H9 (cell line): Measurements from ENCODE around the gene PAK6. TPM values are rescaled to one million over a fixed set of nuclear protein-coding genes. Genes with fewer than 3 reads are reported as not detected.
A peak's percentile ranks its signal among the peaks of the same experiment; 100 is the strongest.

Experiments used
- DNase-seq: peaks from one replicate; pipeline ENCODE4 v3.0.0-alpha.2; 2017
- H2AFZ ChIP-seq: one replicate; pipeline ENCODE4 v1.6.1; 2013; ENCODE audit warnings: mild to moderate bottlenecking, low read length, control low read depth, moderate library complexity
- H2AK5ac ChIP-seq: 2 replicates; pipeline ENCODE4 v1.6.1; 2013; ENCODE audit warnings: low read length, control low read depth, mixed read lengths; ENCODE audit not compliant: insufficient read length
- H2BK120ac ChIP-seq: one replicate; pipeline ENCODE4 v1.6.1; 2013; ENCODE audit warnings: low read depth, mild to moderate bottlenecking, low read length, control low read depth, inconsistent platforms; ENCODE audit not compliant: poor library complexity, severe bottlenecking
- H2BK12ac ChIP-seq: 2 replicates; pipeline ENCODE4 v1.6.1; 2013; ENCODE audit warnings: low read length, control low read depth, mixed read lengths, low read depth; ENCODE audit not compliant: insufficient read length
- H2BK15ac ChIP-seq: 2 replicates; pipeline ENCODE4 v1.6.1; 2013; ENCODE audit warnings: low read depth, low read length, control low read depth
- H2BK20ac ChIP-seq: one replicate; pipeline ENCODE4 v1.6.1; 2013; ENCODE audit warnings: low read depth, mild to moderate bottlenecking, low read length, control low read depth, inconsistent platforms; ENCODE audit not compliant: poor library complexity, severe bottlenecking
- H2BK5ac ChIP-seq: 2 replicates; pipeline ENCODE4 v1.6.1; 2013; ENCODE audit warnings: low read length, control low read depth, mixed read lengths; ENCODE audit not compliant: insufficient read length
- H3K14ac ChIP-seq: 2 replicates; pipeline ENCODE4 v1.6.1; 2013; ENCODE audit warnings: low read length, control low read depth; ENCODE audit not compliant: insufficient read depth
- H3K18ac ChIP-seq: 2 replicates; pipeline ENCODE4 v1.6.1; 2013; ENCODE audit warnings: low read depth, mild to moderate bottlenecking, mixed read lengths, low read length, control low read depth; ENCODE audit not compliant: insufficient read length
- H3K23ac ChIP-seq: 2 replicates; pipeline ENCODE4 v1.6.1; 2013; ENCODE audit warnings: low read length, control low read depth, mixed read lengths, low read depth; ENCODE audit not compliant: insufficient read length
- H3K23me2 ChIP-seq: 2 replicates; pipeline ENCODE4 v1.6.1; 2013; ENCODE audit warnings: low read depth, mild to moderate bottlenecking, mixed read lengths, low read length, control low read depth; ENCODE audit not compliant: insufficient read length, poor library complexity, severe bottlenecking
- H3K27ac ChIP-seq: 2 replicates; pipeline ENCODE4 v1.5.1; 2013; ENCODE audit warnings: low read length, control low read depth, mixed read lengths, low read depth; ENCODE audit not compliant: insufficient read length
- H3K27me3 ChIP-seq: 2 replicates; pipeline ENCODE4 v1.6.1; 2013; ENCODE audit warnings: low read length, control low read depth, inconsistent platforms; ENCODE audit not compliant: insufficient read depth
- H3K4ac ChIP-seq: 2 replicates; pipeline ENCODE4 v1.6.1; 2013; ENCODE audit warnings: low read depth, mild to moderate bottlenecking, control low read depth, inconsistent platforms, low read length, moderate library complexity
- H3K4me1 ChIP-seq: 2 replicates; pipeline ENCODE4 v1.6.1; 2013; ENCODE audit warnings: low read length, control low read depth, inconsistent platforms; ENCODE audit not compliant: insufficient read depth
- H3K4me2 ChIP-seq: 2 replicates; pipeline ENCODE4 v1.6.1; 2013; ENCODE audit warnings: low read length, control low read depth, mixed read lengths; ENCODE audit not compliant: insufficient read length, insufficient read depth
- H3K56ac ChIP-seq: 2 replicates; pipeline ENCODE4 v1.6.1; 2013; ENCODE audit warnings: low read depth, mild to moderate bottlenecking, mixed read lengths, low read length, control low read depth; ENCODE audit not compliant: insufficient read length
- H3K79me1 ChIP-seq: 2 replicates; pipeline ENCODE4 v1.6.1; 2013; ENCODE audit warnings: low read depth, mild to moderate bottlenecking, moderate library complexity, low read length, control low read depth, inconsistent platforms; ENCODE audit not compliant: insufficient read depth, poor library complexity, severe bottlenecking
- H3K79me2 ChIP-seq: 2 replicates; pipeline ENCODE4 v1.6.1; 2013; ENCODE audit warnings: low read length, control low read depth, inconsistent platforms; ENCODE audit not compliant: insufficient read depth
- H3K9ac ChIP-seq: 2 replicates; pipeline ENCODE4 v1.6.1; 2013; ENCODE audit warnings: low read length, control low read depth, mixed read lengths; ENCODE audit not compliant: insufficient read length; ENCODE audit errors: extremely low read depth
- H3K9me3 ChIP-seq: one replicate; pipeline ENCODE4 v1.6.1; 2013; ENCODE audit warnings: low read depth, low read length, inconsistent platforms; ENCODE audit not compliant: control insufficient read depth
- H3T11ph ChIP-seq: one replicate; pipeline ENCODE4 v1.6.1; 2013; ENCODE audit warnings: mild to moderate bottlenecking, low read length, control low read depth, inconsistent platforms
- H4K20me1 ChIP-seq: one replicate; pipeline ENCODE4 v1.6.1; 2013; ENCODE audit not compliant: control insufficient read depth, insufficient read length, insufficient read depth
- H4K5ac ChIP-seq: 2 replicates; pipeline ENCODE4 v1.6.1; 2013; ENCODE audit warnings: low read depth, mild to moderate bottlenecking, mixed read lengths, low read length, control low read depth; ENCODE audit not compliant: insufficient read length
- H4K8ac ChIP-seq: replicated peaks from 2 replicates; pipeline ENCODE4 v1.6.1; 2013; ENCODE audit warnings: low read length, control low read depth, mixed read lengths, low read depth; ENCODE audit not compliant: insufficient read length
- H4K91ac ChIP-seq: 2 replicates; pipeline ENCODE4 v1.6.1; 2013; ENCODE audit warnings: low read depth, mild to moderate bottlenecking, moderate library complexity, mixed read lengths, low read length, control low read depth; ENCODE audit not compliant: insufficient read length
- H3K27ac Mint-ChIP-seq, 3 experiments: 2 replicates in 2 of 3; 3 replicates in 1 of 3; pipeline ENCODE4 v1.8.0; 2020 to 2021; ENCODE audit warnings: mixed read lengths in 3 of 3, mild to moderate bottlenecking in 1 of 3, moderate library complexity in 1 of 3
- H3K27me3 Mint-ChIP-seq: 2 replicates; pipeline ENCODE4 v1.8.0; 2021; ENCODE audit warnings: low read depth, mild to moderate bottlenecking, moderate library complexity, mixed read lengths
- H3K36me3 Mint-ChIP-seq, 3 experiments: 2 replicates in 2 of 3; 3 replicates in 1 of 3; pipeline ENCODE4 v1.8.0; 2020 to 2021; ENCODE audit warnings: low read depth in 3 of 3, mixed read lengths in 3 of 3; ENCODE audit not compliant: insufficient read depth in 1 of 3
- H3K4me1 Mint-ChIP-seq, 2 experiments: 2 replicates each; pipeline ENCODE4 v1.8.0; 2020; ENCODE audit warnings: mixed read lengths in 2 of 2
- H3K4me3 Mint-ChIP-seq, 2 experiments: 2 replicates in 1 of 2; 3 replicates in 1 of 2; pipeline ENCODE4 v1.8.0; 2020 to 2021; ENCODE audit warnings: mild to moderate bottlenecking in 2 of 2, mixed read lengths in 2 of 2, moderate library complexity in 1 of 2
- H3K9me3 Mint-ChIP-seq, 2 experiments: 2 replicates in 1 of 2; 3 replicates in 1 of 2; pipeline ENCODE4 v1.8.0; 2020; ENCODE audit warnings: mild to moderate bottlenecking in 2 of 2, mixed read lengths in 2 of 2, moderate library complexity in 1 of 2
- WGBS: extraction: QIAGEN DNeasy Blood & Tissue Kit; methylation state at CpG from one replicate; pipeline ENCODE4 v1.1.7; 2013; ENCODE audit warnings: missing lambda C conversion rate, low lambda C conversion rate, mixed read lengths; ENCODE audit not compliant: insufficient read length; ENCODE audit errors: extremely low coverage; 5-methylcytosine and 5-hydroxymethylcytosine counted together
- total RNA-seq: library from RNA; stranded (reverse); gene quantifications from 2 replicates; pipeline ENCODE4 v1.2.1, GENCODE V29; 2021
- TF ChIP-seq, protein P1 (sequence below): fragments of 200-600 bp; sonication (generic); conservative IDR thresholded peaks from 3 replicates; pipeline ENCODE4 v1.8.0; 2021; ENCODE audit warnings: antibody characterized with exemption, mild to moderate bottlenecking

The PAK6 gene
- total RNA-seq, 1 experiment from 2014 or later = 7.4 TPM

DNA sequence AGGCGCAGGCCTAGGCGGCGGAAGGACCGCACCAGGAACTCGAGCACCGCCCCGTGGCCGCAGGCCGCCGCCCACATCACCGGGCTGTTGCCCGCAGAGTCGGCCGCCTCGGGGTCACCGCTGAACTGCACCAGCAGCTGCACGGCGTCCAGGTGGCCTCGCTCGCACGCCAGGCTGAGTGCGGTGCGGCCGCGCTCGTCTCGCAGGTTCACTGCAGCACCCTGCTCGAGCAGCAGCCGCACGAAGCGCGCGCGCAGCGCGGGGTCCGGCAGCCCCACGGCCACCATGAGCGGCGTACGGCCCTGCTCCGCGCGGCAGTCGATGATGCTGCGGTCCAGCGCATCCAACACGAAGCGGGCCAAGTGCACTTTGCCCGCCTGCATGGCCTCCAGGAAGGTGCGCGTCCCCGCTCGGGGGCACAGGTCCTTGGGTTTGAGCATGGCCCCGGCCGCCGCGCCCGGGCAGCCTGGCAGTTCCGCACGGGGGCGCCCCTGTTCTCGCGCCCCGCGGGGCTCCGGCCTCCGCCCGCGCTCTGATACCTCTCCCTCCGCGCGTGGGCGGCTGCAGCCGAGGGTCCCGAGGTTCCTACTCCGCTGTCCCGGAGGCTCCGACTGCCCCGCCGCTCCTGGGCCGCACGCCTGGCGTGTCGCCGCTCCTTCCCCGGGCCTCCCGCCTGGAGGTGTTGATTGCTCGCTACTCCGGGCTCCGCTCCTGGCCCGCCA lies 43.4 kb downstream of the PAK6 start:
- Histone ChIP-seq H3T11ph (no peak overlapping the region), H2BK120ac (no peak overlapping the region), H4K8ac (no peak overlapping the region), H2BK5ac (no peak overlapping the region), H3K56ac (no peak overlapping the region), H3K23me2 (peaks cover 10% of the 10 kb centered on the region), H3K9ac (no peak overlapping the region), H3K27me3 (peaks cover 37% of the 10 kb centered on the region; the same call in 1 of the 2 replicates), H3K4ac (no peak overlapping the region), H3K18ac (no peak overlapping the region), H3K4me1 (peaks cover 3% of the 10 kb centered on the region; the same call in 1 of the 2 replicates), H3K23ac (no peak overlapping the region), H2AFZ (no peak overlapping the region), H3K4me2 (peak overlapping the region; percentile 41), H2BK15ac (no peak overlapping the region), H3K9me3 (no peaks in the 10 kb centered on the region), H4K91ac (no peak overlapping the region), H3K79me1 (no peaks in the 10 kb centered on the region), H3K14ac (no peak overlapping the region), H3K27ac (no peak overlapping the region), H2BK20ac (no peak overlapping the region), H2AK5ac (no peak overlapping the region), H2BK12ac (no peak overlapping the region), H4K20me1 (no peaks in the 10 kb centered on the region), H4K5ac (no peak overlapping the region), H3K79me2 (no peaks in the 10 kb centered on the region)
- Mint-ChIP-seq H3K4me3 (peak overlapping the region; percentile 50 to 73), H3K9me3 (no peaks in the 10 kb centered on the region; a peak in 1 of 5 replicates), H3K36me3 (no peaks in the 10 kb centered on the region; a peak in 2 of 7 replicates), H3K27ac (no peak overlapping the region), H3K4me1 (peaks cover 38 to 66% of the 10 kb centered on the region in 2 experiments), H3K27me3 (peaks cover 89% of the 10 kb centered on the region)
- TF ChIP-seq, protein P1, sequence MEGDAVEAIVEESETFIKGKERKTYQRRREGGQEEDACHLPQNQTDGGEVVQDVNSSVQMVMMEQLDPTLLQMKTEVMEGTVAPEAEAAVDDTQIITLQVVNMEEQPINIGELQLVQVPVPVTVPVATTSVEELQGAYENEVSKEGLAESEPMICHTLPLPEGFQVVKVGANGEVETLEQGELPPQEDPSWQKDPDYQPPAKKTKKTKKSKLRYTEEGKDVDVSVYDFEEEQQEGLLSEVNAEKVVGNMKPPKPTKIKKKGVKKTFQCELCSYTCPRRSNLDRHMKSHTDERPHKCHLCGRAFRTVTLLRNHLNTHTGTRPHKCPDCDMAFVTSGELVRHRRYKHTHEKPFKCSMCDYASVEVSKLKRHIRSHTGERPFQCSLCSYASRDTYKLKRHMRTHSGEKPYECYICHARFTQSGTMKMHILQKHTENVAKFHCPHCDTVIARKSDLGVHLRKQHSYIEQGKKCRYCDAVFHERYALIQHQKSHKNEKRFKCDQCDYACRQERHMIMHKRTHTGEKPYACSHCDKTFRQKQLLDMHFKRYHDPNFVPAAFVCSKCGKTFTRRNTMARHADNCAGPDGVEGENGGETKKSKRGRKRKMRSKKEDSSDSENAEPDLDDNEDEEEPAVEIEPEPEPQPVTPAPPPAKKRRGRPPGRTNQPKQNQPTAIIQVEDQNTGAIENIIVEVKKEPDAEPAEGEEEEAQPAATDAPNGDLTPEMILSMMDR = peak; percentile 70
- no CpG with 5 or more reads among the region's 92 CpGs for WGBS
- DNase-seq = peak; percentile 74
